Astrocyte (in vitro differentiated cells and primary cell): Measurements from ENCODE around the gene UBR4. TPM values are rescaled to one million over a fixed set of nuclear protein-coding genes. Genes with fewer than 3 reads are reported as not detected.

ENCODE experiments used
- DNase-seq: peaks from one replicate; pipeline ENCODE4 v3.0.0-alpha.2; 2010; ENCODE audit warnings: low read depth
- FAIRE-seq: peaks from 2 replicates; lab custom pipeline; 2011; peaks lifted over from hg19 to GRCh38; lab: Jason Lieb, UNC
- H2AFZ ChIP-seq: 2 replicates; pipeline ENCODE4 v1.6.0; 2012; ENCODE audit warnings: low read depth, low read length, inconsistent platforms
- H3K27ac ChIP-seq: 2 replicates; pipeline ENCODE4 v1.5.1; 2011; ENCODE audit warnings: low read depth, low read length, inconsistent platforms
- H3K27me3 ChIP-seq: 2 replicates; pipeline ENCODE4 v1.6.0; 2011; ENCODE audit warnings: low read length, inconsistent platforms; ENCODE audit not compliant: insufficient read depth
- H3K36me3 ChIP-seq: 2 replicates; pipeline ENCODE4 v1.5.1; 2011; ENCODE audit warnings: low read length, inconsistent platforms; ENCODE audit not compliant: insufficient read depth
- H3K4me1 ChIP-seq: 2 replicates; pipeline ENCODE4 v1.5.1; 2011; ENCODE audit warnings: low read length, inconsistent platforms; ENCODE audit not compliant: insufficient read depth
- H3K4me2 ChIP-seq: 2 replicates; pipeline ENCODE4 v1.6.0; 2012; ENCODE audit warnings: low read length, inconsistent platforms
- H3K4me3 ChIP-seq: 2 replicates; pipeline ENCODE4 v1.5.1; 2011; ENCODE audit warnings: low read depth, mild to moderate bottlenecking, low read length, inconsistent platforms; ENCODE audit not compliant: insufficient read depth
- H3K79me2 ChIP-seq: 2 replicates; pipeline ENCODE4 v1.6.0; 2012; ENCODE audit warnings: mild to moderate bottlenecking, low read length, inconsistent platforms; ENCODE audit not compliant: insufficient read depth
- H3K9ac ChIP-seq: 2 replicates; pipeline ENCODE4 v1.6.0; 2012; ENCODE audit warnings: mild to moderate bottlenecking, low read length, inconsistent platforms
- H3K9me3 ChIP-seq: 2 replicates; pipeline ENCODE4 v1.5.1; 2012; ENCODE audit warnings: low read depth, mild to moderate bottlenecking, low read length, inconsistent platforms; ENCODE audit not compliant: insufficient read depth
- H4K20me1 ChIP-seq: 2 replicates; pipeline ENCODE4 v1.6.0; 2012; ENCODE audit warnings: low read length, inconsistent platforms; ENCODE audit not compliant: insufficient read depth
- H3K27ac Mint-ChIP-seq: one replicate; pipeline ENCODE4 v1.8.0; 2021; ENCODE audit warnings: mild to moderate bottlenecking, mixed read lengths; ENCODE audit not compliant: unreplicated experiment
- H3K27me3 Mint-ChIP-seq: one replicate; pipeline ENCODE4 v1.8.0; 2021; ENCODE audit warnings: low read depth, mixed read lengths; ENCODE audit not compliant: unreplicated experiment
- H3K36me3 Mint-ChIP-seq: one replicate; pipeline ENCODE4 v1.8.0; 2021; ENCODE audit warnings: low read depth, mixed read lengths; ENCODE audit not compliant: unreplicated experiment
- H3K4me1 Mint-ChIP-seq: one replicate; pipeline ENCODE4 v1.8.0; 2021; ENCODE audit warnings: low read depth, mixed read lengths; ENCODE audit not compliant: unreplicated experiment
- H3K4me3 Mint-ChIP-seq: one replicate; pipeline ENCODE4 v1.8.0; 2021; ENCODE audit warnings: mild to moderate bottlenecking, moderate library complexity, mixed read lengths; ENCODE audit not compliant: unreplicated experiment
- H3K9me3 Mint-ChIP-seq: one replicate; pipeline ENCODE4 v1.8.0; 2021; ENCODE audit warnings: mild to moderate bottlenecking, mixed read lengths; ENCODE audit not compliant: unreplicated experiment
- CTCF ChIP-seq: IDR thresholded peaks from 2 replicates; pipeline ENCODE4 v1.5.1; 2011; ENCODE audit warnings: low read depth, mild to moderate bottlenecking, inconsistent platforms, low read length, moderate library complexity; ENCODE audit not compliant: insufficient read depth
- EZH2 ChIP-seq: IDR thresholded peaks from 2 replicates; pipeline ENCODE4 v1.6.1; 2012; ENCODE audit warnings: mild to moderate bottlenecking, low read length, inconsistent platforms; ENCODE audit not compliant: insufficient read depth
- total RNA-seq: library from RNA; stranded (reverse); gene quantifications from 2 replicates; pipeline ENCODE4 v1.2.1, GENCODE V29; 2021

UBR4 gene
- total RNA-seq, 1 donor from 2014 or later, result 153 TPM

- Histone ChIP-seq H3K4me3 (no peak overlapping the region), H3K9ac (no peak overlapping the region), H3K79me2 (no peaks in the 10 kb centered on the region), H3K4me2 (no peak overlapping the region), H3K36me3 (peaks cover 85% of the 10 kb centered on the region), H3K4me1 (no peaks in the 10 kb centered on the region), H3K9me3 (no peaks in the 10 kb centered on the region), H2AFZ (no peak overlapping the region), H3K27ac (no peak overlapping the region), H4K20me1 (peaks cover 31% of the 10 kb centered on the region), H3K27me3 (no peaks in the 10 kb centered on the region)
- Mint-ChIP-seq H3K9me3 (no peaks in the 10 kb centered on the region), H3K27ac (peak overlapping the region; percentile 5), H3K27me3 (no peaks in the 10 kb centered on the region), H3K36me3 (peaks cover 26% of the 10 kb centered on the region), H3K4me1 (no peaks in the 10 kb centered on the region), H3K4me3 (no peak overlapping the region)
- no peak for DNase-seq
- no peak for FAIRE-seq
- no peak for TF ChIP-seq EZH2
- no peak for TF ChIP-seq CTCF
Measured at GRCh38 chr1:19110257-19110927, 99.7 kb downstream of the UBR4 start.

- Histone ChIP-seq H3K36me3 (peaks cover 91% of the 10 kb centered on the region), H3K9me3 (no peaks in the 10 kb centered on the region), H3K4me2 (no peak overlapping the region), H3K79me2 (no peaks in the 10 kb centered on the region), H4K20me1 (peaks cover 32% of the 10 kb centered on the region), H3K4me1 (no peaks in the 10 kb centered on the region), H3K27ac (no peak overlapping the region), H3K27me3 (no peaks in the 10 kb centered on the region), H3K9ac (no peak overlapping the region), H2AFZ (no peak overlapping the region), H3K4me3 (no peak overlapping the region)
- peaks cover 26% of the 10 kb centered on the region for H3K36me3 Mint-ChIP-seq
- no peak overlapping the region for H3K27ac Mint-ChIP-seq
- no peaks in the 10 kb centered on the region for H3K9me3 Mint-ChIP-seq
- FAIRE-seq (no peak), DNase-seq (no peak)
- no peaks in the 10 kb centered on the region for H3K4me1 Mint-ChIP-seq
- H3K4me3 Mint-ChIP-seq, result no peak overlapping the region
- no peak for TF ChIP-seq EZH2
- no peak for TF ChIP-seq CTCF
- no peaks in the 10 kb centered on the region for H3K27me3 Mint-ChIP-seq
Measured at GRCh38 chr1:19109545-19109944, 100.5 kb downstream of the UBR4 start.

GRCh38 chr1:19101244-19101643, 108.8 kb downstream of the UBR4 start:
- peaks cover 93% of the 10 kb centered on the region for H3K36me3 ChIP-seq
- Mint-ChIP-seq H3K36me3 (peaks cover 33% of the 10 kb centered on the region), H3K4me3 (no peak overlapping the region)

More at GRCh38 chr1:19101244-19101643, 108.8 kb downstream of the UBR4 start:
- H3K9ac ChIP-seq, result no peak overlapping the region
- no peaks in the 10 kb centered on the region for H3K4me1 ChIP-seq
- peaks cover 35% of the 10 kb centered on the region for H4K20me1 ChIP-seq
- no peak overlapping the region for H2AFZ ChIP-seq
- H3K9me3 ChIP-seq, result no peaks in the 10 kb centered on the region
- Mint-ChIP-seq H3K27me3 (no peaks in the 10 kb centered on the region), H3K9me3 (no peaks in the 10 kb centered on the region), H3K27ac (no peak overlapping the region), H3K4me1 (no peaks in the 10 kb centered on the region)
- no peak overlapping the region for H3K4me3 ChIP-seq
- H3K4me2 ChIP-seq, result no peak overlapping the region
- FAIRE-seq, result no peak
- no peaks in the 10 kb centered on the region for H3K27me3 ChIP-seq
- H3K79me2 ChIP-seq, result no peaks in the 10 kb centered on the region
- no peak overlapping the region for H3K27ac ChIP-seq
- no peak for TF ChIP-seq EZH2
- TF ChIP-seq CTCF, result no peak
- DNase-seq, result no peak
